NCI-H1092 (cell line): ENCODE measurements around the gene SFXN2.
"Not testable (repeated sequence)": the region's sequence is repeated elsewhere in the genome, so short reads cannot be mapped to it uniquely, and the experiment has no call there.

ENCODE experiments used
- DNase-seq: peaks from one replicate; lab custom pipeline; 2025; lab: John Stamatoyannopoulos, UW

The SFXN2 gene

DNA sequence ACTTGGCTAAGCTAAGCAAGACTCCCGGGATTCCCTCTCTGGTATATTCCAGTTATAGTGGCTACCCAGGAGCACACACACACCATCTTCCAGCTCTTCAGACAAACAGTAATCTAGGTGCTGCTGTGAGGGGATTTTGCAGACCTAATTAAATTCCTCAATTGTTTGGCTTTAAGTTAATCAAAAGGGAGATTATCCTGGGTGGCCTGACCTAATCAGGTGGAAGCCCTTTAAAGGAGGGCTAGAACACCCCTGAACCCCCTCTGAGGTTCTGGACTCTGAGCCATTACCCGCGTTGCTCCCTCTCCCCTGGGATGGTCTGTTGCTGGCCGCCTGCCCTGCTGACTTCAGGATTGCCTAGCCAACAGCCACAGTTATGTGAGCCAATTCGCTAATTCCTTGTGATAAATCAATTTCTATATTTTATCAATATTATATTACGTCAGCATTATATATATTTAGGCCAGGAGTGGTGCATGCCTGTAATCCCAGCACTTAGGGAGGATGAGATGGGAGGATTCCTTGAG is 6.4 kb downstream of the SFXN2 start:
- no peak for DNase-seq

DNA sequence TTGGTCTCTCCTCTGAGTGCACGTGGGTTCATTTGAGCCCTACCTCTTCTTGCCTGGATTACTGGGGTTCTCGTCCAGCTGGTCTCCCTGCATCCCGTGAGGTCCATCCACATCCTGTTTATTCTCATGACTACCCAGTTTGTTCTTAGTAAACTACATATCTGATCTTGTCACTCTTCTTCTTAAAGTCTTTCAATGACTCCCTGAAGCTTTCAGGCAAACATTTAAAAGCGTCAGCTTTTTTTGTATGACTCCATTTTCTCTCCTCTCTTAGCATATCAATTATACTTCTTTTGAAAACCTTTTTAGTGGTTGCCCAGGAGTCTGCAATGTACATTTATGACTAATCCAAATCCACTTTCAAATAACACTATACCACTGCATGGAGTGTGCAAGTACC is 7.5 kb downstream of the SFXN2 start:
- no peak for DNase-seq

DNA sequence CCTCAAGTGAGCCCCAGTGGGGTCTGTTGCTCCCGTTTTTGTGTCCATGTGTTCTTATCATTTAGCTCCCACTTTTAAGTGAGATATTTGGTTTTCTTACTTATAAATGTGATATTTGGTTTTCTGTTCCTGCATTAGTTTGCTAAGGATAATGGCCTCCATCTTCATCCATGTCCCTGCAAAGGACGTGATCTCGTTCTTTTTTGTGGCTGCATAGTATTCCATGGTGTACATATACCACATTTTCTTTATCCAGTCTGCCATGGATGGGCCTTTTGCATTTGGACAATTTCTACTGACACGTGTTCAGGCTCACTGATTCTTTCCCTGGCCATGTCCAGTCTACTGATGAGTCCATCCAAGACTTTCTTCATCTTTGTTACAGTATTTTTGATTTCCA is 9.6 kb downstream of the SFXN2 start:
- DNase-seq, result no peak

DNA sequence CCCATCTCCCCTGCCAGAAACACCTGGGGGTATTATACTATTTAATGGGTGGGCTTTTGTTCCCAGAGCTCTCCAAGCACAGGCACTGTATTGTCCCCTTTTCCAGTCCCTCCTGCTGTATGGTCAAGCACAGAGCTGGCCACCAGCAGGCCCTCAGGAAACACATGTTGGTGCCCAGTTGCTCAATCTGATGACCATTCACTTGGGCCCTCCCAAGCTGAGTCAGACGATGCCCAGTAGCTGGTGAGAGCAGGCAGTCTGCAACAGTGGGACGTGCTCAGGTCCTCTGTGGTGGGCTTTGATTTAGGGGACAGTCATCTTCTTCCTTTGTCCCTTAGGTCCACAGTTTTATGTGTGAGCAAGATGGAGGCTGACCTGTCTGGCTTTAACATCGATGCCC is 11.8 kb downstream of the SFXN2 start:
- DNase-seq, result no peak

DNA sequence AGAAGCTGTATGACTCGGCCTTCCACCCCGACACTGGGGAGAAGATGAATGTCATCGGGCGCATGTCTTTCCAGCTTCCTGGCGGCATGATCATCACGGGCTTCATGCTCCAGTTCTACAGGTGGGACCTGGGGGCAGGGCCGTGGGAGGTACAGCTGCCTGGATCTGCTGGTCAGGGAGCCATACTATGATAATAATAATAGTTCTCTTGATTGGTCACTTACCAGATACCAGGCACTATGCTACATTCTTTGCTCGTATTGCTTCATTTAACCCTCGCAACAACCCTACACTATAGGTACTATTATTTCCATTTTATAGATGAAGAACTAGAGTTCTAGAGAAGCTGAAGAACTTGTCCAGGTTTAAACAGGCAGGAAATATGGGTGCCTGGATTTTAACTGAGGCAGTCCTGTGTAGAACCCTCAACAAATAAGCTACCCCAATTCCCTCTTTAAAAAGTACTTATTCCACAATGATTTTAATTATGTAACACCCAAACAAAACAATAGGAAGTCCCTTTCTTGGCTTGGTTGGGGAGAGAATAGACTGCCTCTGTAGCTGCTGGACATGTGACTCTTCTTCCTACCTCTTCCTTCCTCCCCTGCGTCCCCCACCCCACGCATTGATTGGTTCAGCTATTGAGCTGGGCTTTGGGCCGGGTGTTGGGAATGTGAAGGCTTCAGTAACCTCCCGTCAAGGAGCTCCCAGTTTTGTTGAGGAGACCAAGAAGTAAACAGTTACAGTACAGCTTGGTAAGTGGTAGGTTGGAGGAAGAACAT is 12.8 kb downstream of the SFXN2 start:
- DNase-seq, result no peak

DNA sequence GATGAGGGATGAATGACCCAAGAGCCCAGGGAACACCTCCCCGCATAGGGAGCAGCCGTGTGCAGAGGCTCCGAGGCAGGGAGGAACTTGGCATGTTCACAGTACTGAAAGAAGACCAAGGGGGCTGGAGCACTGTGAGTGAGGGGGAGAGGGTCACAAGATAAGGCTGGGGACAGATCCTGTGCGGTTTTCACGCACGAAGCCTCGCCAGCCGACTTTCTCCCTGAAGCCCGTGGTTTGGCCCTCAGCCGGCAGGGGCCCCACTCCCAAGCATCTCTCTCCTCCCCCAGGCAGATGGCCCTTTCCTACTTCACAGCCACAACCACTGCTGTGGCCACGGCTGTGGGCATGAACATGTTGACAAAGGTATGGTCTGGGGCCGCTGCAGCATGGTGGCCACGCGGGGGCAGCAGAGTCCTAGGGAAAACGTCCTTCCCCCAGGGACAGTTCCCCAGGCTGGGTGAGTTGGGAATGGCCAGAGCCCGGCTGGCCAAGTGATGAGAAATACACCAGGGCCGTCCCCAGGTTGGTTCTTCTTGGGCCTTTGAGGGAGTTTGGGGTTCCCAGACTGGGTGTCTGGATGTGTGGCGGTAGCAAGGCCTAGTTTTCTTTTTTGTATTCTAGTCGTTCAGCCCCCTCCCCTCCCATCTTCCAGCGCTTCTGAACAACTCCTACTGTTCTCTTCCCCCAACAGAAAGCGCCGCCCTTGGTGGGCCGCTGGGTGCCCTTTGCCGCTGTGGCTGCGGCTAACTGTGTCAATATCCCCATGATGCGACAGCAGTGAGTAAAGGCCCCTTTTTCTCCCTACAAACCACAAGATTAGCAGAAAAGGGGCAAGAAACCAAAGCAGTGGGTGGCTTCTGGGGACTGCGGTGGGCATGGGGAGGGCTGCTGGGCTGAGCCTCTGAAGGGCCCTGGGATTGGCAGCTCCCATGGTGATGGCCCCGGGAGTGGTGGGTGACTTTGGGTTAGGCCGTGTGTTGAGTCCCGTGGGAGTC is 14.9 kb downstream of the SFXN2 start:
- DNase-seq, result peak; percentile 16

DNA sequence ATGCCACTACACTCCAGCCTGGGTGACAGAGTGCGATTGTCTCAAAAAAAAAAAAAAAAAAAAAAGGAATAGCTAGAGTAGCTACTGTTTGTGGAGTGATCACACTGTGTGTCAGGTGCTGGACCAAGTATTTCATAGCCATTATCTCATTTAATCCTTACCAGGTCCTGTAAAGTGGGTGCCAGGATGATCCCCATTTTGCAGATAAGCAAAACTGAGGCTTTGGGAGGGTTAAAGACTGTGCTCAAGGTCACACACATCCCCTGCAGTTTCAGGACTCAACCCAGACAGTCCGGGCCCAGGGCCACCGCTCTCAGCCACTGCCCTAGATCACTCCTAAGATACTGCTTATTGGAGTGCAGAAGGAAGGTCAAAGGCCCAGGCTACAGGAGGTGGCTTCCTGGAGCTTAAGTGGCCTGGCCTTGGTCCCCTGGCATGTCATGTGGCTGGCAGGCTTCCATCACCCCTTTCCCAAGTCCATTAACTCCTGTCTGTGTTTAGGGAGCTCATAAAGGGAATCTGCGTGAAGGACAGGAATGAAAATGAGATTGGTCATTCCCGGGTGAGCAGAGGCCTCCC is 16.9 kb downstream of the SFXN2 start:
- DNase-seq, result no peak

DNA sequence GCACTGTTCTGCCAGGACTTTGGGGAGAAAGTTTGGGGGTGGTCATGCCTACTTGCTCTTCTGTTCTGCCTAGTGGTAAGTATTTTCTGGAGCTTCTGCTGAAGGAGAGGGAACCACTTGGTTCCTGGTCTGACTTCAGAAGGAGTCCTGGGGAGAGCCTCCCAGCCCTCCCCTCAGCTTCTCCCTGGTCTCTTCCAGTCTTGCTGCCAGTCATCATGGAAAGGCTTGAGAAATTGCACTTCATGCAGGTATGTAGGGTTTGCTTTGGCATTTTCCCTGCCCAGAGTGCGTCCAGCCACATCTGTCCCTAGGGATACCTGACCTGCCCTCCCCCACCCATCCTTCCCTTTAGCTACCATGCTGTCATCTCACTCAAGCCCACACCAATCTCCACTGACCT is 18.2 kb downstream of the SFXN2 start:
- no peak for DNase-seq

DNA sequence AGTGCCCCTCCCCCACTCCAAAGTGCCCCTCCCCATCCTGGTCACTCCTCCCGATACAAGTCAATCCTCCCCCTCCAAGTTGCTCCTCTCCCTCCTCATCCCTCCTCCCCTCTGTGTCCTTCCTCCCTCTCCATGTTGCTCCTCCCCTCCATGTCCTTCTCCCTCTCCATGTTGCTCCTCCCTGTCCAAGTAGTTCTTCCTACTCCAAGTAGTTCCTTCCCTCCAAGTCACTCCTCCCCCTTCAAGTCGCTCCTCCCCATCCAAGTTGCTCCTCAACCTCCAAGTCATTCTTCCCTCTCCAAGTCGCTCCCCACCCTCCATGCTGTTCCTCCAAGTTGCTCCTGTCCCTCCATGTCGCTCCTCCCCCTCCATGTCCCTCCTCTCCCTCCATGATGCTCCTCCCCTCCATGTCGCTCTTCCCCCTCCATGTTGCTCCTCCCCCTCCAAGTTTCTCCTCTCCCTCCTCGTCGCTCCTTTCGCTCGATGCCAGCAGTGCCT is 20.7 kb downstream of the SFXN2 start:
- DNase-seq, result no peak

DNA sequence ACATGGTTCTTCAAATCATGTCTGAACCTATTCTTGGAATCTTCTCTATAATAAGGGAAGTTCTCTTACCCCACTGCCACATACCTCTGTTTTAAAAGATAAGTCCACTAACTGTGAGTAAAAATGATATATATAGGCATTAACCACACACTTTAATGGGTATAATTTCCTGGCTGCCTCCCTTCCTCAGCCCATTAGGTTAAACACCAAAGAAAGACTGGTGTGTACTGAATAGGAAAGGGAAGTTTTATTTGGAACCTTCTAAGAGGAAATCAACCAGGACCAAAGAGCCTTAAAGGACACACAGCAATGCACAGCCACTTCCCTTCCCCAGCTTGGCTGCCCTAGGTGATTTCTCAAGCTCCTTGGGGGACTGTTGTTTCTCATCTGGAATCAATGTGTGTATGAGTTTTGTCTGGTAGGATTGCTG is 24.3 kb downstream of the SFXN2 start:
- DNase-seq, result no peak

DNA sequence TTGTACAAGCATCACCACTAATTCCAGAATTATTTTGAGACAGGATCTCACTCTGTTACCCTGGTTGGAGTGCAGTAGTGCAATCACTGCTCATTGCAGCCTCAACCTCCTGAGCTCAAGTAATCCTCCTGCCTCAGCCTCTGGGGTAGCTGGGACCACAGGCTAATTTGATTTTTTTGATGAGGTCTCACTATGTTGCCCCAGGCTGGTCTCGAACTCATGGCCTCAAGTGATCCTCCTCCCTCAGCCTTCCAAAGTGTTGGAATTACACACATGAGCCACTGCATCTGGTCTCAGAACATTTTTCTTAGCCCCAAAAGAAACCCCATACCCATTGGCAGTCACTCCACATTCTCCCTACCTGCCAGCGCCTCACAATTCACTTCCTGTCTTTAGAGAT is 25.8 kb downstream of the SFXN2 start:
- no peak for DNase-seq

DNA sequence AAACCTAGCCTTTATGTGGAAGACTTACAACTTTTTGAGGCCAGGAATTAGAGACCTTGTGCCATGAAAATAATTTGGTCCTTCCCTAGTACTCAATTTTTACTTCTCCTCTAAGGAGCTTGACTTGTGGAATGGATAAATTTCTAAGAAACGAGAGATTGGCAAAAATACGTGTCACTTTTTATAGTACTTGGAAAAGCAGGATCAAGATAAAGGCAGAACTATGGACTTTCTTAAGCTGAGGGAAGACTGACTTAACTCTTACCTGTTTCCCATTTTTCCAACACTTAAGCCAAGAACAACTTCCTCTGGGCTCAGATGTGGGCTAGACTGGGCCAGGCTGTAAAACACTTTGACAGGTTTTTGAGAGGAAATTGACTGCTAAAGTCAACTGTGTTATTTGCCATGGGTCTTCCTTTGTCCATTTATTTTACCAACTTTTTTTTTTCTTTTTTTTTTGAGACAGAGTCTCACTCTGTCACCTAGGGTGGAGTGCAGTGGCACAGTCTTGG is 27.3 kb downstream of the SFXN2 start:
- DNase-seq, result no peak

DNA sequence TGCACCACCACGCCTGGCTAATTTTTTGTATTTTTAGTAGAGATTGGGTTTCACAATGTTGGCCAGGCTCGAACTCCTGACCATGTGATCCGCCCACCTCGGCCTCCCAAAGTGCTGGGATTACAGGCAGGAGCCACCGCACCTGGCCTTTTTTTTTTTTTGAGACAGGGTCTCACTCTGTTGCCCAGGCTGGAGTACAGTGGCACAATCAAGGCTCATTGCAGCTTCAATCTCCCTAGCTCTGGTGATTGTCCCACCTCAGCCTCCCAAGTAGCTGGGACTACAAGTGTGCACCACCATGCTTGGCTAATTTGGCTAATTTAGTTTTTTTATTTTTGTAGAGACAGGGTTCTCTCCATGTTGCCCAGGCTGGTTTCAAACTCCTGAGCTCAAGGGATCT is 27.9 kb downstream of the SFXN2 start:
- not testable (repeated sequence) for DNase-seq

DNA sequence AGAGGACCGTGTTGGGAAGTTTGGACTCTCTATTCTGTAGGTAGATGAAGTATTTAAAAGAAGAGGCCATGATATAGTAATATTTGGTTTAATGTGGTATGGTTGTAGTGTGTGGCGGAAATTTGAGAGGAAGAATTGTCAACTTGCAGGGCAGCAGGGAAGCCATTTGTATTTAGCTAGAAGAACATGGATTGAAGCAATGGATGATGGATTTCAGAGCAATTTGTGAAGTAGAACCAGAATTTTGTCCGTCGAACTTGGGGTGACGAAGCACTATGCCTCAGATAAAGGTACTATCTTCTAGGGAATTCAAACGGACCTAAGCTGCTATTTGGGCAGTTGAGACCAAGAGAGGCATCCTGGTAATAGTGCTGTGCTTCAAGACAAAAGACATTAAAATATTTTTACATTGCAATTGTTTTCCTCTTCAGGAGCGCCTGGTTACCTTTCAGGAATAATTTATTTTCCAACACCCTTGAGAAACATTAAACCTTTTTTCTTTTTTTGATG is 28.7 kb downstream of the SFXN2 start:
- no peak for DNase-seq

DNA sequence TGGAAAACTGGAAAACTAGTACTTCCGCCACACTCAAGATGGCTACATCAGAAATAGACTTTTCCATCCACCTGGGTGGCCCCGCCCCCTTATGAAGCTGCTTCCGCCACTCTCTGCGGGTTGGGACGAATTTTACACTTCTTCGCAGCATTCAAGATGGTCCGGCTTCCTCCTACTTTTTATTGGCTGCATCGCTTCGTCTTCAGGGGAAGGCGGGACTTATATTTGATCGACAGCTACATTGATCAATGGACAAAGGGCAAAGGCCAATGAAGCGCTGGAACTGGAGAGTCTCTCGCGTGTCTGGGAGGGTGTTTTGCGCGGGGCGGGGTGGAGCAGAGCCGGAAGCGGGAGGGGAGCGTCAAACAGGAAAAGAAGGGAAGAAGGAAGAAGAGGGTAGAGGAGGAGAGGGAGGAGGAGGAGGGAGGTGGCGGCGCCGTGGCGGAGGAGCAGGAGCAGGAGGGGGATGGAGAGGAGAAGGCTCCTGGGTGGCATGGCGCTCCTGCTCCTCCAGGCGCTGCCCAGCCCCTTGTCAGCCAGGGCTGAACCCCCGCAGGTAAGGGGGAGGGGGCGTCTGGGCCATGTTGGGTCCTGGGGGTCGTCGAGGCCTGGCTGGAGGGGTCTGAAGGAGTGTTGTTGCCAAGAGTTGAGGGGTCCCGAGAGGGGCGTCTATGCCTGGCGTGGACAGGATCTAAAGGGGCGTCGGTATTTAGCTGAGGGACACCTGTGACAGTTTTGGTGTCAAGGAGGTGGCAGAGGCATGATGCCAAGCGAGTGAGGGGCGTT is 29.3 kb downstream of the SFXN2 start, which contains the start of gene WBP1L:
Gene WBP1L, plus strand, starts transcription at position 361 of the 786 bp plus-strand sequence. Its CDS starts 106 bp downstream, at position 467.
- peak; percentile 96 for DNase-seq

DNA sequence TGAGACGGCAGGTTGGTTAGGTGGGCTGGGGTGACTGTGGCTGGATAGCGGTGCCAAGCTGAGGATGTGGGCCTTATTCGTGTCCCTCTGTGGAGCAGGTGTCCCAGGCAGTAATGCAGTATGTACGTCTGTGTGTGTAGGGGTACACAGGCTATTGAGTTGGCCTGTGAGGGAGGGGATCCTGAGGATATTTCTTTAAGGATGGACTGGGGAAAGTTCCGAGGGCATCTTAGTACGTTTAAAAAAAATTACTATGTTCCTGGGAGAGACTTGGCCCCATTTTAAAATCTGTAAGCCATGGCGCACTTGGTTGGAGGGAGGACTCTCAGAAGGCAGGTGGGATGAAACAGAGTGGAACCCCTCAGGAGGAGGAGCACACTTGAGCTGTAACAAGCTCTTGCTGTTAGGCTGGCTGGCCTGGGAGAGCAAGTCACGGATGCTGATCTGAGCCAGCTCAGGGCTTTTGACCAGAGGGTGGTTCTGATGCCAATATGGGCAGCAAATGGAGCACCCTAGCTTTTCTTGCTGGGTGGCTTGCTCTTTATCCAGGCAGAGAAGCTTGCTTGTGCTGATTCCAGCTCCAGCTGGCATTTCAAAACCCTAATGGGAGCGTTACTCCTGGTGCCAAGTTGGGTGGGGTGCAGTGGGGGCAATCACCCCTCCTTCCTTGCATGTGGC is 30.1 kb downstream of the SFXN2 start:
- no peak for DNase-seq

DNA sequence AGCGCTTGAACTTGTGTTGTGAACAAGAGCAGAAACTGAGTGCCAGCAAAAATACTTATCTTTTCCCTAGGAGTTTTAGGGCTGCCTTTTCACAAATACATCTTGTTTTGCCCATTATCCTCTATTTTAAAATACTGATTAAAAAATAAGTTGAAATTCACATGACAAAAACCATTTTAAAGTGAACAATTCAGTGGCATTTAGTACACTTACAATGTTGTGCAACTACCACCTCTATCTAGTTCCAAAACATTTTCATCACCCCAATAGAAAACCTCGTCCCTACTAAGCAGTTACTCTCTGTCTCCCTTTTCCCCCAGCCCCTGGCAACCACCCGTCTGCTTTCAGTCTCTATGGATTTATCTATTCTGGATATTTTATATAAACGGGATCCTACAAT is 30.7 kb downstream of the SFXN2 start:
- DNase-seq, result no peak

DNA sequence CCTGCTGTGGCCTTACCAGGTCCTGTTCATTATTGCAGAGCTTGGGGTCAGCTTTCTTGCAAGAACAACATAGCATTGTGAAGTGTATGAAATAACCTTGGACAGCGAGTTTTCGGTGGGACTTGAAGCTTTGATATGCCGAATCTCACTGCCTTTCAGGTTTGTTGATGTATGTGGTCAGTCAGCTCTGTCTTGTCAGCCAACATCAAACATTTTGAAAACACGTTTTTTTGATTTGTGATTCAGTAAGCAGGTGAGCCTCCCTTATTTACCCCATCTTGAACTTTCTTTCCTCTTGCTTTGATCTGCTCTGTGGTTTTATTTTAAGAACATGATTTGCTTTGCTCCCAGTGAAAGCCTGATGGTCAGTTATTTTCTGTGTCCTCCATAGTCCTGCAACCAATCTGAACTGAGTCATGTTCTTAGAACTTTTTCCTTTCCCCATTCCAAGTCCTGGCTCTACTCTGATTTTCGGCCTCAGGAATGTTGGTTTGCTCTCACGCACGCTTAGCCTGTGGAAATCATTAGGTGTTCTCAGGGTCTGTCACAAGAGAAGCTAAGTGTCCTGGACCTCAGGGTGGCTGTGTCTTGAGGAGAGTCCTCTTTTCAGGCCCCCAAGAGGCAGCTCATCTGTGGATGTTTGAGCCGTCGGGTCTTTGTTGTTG is 38.0 kb downstream of the SFXN2 start:
- no peak for DNase-seq

DNA sequence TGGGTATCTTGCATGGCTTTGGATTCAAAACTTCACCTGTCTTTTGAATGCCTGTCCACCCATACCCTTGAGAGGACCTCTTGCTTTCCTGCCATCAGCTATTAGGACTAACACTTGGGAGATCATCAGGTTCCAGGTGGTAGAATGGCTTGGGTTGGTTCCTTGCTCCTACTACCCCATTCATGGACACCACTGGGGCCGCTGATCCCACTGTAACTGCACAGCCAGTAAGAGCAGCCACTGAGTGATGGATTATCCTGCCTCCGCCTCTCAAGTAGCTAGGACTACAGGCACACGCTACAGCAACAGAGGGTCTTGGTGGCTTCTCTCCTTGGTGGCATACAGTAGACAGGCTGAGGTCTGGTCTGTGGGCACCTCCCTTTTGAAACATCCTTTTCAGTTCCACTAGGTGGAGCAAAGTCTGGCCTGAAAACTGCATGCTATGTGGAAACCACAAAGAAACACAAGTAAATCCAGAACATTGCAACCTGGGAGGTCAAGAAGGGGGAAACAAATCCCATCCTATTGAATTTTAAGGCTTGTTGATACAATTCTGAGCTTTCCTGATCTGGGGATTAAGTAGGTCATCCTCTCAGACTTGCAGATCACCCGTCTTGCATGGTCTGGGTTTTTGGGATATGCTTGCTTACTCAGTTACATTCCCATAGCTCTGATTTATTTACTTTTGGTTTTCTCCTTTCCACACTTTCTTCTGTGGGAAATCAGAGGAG is 38.7 kb downstream of the SFXN2 start:
- no peak for DNase-seq
